Measurements from ENCODE around the gene ITGB2.
"Not testable (repeated sequence)": the region's sequence is repeated elsewhere in the genome, so short reads cannot be mapped to it uniquely, and the experiment has no call there.

Gene ITGB2

DNA sequence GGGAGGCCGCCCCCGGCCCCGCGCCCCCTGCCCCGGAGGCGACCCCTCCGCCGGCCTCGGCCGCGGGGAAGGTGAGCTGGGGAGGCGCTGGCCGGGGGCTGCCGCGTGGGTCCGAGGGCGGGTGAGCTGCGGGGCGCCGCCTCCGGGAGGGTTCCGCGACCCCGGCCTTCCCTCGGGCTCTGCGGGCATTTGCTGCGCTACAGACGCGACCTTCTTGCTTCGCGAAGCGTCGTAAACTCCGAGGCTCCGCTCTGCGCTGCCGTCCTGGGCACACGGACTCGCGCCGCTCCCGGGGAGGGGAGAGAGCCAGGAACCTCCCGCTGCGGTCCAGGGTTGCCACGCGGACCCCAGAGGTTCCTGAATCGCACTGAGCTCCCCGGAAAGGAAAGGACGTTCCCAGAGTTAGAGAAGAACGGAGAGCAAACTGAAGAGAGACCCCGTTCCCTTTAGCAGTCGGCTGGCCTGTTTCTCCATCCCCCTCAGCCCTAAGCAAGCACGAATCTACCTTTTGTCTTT lies 19.5 kb upstream of the ITGB2 start:
- no peak for DNase-seq

DNA sequence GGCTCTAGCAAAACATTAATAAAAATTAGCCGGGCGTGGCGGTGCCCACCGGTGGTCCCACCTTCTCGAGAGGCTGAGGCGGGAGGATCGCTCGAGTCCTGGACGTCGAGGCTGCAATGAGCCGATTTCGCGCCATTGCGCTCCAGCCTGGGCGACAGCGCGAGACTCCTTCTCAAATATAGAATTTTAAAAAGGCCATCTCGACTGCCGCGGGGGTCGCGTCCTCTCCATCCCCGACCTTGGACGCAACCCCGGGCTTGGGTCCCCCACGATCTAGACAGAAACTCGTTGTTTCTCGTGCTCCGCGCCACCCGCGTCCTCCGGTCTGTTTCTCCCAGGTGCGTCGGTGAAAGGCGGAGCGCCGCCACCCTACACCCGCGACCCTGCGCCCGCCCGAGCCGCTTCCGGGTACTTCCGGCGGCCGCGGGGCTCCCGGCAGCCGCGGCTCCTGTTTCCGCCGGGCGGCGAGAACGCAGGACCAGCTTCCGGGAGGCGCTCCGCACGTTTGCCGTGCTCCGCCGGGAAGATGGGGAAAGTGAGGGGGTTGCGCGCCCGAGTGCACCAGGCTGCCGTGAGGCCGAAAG lies 18.9 kb upstream of the ITGB2 start, which contains the start of gene SLX9:
Gene SLX9 (plus strand): TSS at position 498 of the 584 bp plus-strand sequence. CDS start 29 bp downstream, at position 527.
- peak; percentile 86 for DNase-seq

DNA sequence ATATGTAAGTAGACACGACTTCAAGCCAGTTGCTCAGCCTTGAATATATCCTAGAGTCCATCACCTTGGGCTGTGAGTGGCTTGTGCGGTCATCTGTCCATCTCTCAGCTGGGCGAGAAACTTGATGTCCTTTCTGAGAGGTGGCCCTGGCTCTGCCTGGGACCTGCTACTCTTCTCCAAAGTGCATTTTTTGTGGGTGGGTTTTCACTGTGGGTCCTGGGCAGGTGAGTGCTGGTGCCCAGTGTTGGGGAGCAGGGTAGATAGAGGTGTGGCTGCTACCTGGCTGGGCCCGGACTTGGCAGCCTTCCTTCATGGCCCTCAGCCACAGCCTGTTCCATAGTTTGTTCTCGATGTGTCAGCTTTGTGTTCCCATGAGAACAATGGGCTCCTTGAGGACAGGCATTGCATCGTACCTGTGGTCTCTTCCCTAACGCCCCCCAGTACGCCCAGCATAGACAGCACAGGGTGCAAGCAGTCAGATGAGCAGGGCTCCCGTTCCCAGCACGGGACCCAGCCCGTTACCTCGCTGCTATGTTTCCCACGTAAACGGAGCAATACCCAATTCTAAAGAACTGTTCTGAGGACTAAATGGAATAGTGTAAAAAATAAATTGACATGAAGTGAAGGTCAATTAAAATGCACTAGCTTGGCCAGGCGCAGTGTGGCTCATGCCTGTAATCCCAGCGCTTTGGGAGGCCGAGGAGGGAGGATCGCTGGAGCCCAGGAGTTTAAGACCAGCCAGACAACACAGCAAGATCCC lies 18.3 kb upstream of the ITGB2 start:
- no peak for DNase-seq

DNA sequence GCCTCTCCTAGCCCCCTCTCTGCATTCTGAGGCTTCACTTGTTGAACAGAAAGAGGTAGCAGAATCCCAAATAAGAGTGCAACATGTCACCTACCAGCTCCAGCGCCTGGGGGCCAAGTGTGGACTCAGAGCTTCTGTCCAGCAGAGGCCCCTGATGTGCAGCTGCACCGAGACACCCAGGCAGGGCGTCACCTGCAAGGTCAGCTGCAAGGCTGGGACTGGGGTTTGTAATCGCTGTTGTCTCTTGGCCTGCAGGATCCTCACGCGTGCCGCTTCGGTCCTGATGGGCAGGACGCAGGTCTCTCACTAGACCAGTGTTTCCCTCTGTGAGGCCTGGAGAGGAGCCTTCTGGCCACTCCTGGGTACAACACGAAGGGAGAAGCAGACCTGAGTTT lies 14.8 kb upstream of the ITGB2 start:
- no peak for DNase-seq

DNA sequence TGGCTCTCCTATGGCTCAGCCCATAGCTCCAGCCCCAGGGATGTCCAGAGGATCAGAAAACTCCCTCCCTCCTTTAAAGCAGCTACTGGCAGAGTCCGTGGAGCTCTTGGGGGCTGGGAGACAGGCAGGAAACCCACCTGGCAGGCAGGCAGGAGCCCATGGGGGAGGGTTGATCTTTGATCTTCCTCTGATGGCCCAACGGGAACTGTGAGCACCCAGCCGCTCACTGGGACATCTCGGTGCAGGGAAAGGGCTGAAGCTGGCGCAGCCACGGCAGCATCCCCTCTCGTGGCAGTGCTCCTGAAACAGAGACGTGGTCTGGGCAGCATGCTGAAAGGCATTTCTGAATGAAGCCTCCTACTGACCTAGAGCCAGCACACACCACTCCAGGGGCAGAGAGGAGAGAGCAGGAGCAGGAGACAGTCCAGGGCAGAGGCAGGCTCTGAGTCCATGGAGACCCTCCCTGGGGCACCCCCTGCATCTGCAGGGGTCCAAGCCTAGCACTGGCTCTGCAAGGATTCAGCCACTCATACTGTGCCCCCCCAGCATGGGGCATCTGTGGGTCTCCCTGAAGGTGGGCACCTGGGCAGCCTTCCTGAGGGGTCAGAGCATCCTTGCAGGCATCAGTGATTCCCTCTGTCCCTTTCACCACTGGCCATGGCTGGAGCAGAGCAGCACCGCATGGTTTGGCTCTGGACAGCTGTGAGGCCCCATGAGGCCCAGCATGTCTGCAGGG lies 14.3 kb upstream of the ITGB2 start:
- DNase-seq = no peak

DNA sequence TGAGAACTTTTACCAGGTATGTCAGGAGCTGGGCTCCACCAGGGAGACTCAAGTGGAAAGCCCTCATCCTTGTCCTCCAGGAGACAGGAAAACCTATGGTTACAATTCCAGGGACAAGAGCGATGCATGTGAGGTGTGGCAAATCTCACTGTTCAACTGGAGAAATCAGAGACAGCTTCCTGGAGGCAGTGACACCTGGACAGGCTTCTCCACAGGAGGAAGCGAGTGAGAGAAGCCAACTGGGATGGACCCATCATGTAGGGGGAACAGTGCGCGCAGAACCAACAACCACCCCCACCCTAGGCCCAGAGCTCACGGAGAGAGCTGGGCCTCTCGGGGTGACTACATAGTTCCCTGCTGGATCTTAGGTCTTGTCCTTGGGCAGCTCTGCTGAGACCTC lies 13.6 kb upstream of the ITGB2 start:
- no peak for DNase-seq

DNA sequence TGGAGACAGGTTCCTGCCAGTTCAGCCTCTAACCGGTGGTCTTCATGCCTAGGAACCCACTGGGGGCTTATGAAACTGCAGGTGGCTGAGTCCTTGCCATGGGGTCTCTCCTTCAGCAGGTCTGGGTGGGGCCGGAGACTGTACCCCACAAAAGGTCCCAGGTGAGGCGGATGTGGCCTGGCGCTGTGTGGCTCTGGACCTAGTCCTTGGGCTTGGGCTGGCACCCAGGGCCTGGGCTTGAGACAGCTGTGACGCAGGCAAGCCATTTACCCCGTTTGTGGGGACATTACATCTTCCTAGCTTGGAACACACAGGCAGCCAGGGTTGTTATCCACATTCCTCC lies 13.2 kb upstream of the ITGB2 start:
- DNase-seq = no peak

DNA sequence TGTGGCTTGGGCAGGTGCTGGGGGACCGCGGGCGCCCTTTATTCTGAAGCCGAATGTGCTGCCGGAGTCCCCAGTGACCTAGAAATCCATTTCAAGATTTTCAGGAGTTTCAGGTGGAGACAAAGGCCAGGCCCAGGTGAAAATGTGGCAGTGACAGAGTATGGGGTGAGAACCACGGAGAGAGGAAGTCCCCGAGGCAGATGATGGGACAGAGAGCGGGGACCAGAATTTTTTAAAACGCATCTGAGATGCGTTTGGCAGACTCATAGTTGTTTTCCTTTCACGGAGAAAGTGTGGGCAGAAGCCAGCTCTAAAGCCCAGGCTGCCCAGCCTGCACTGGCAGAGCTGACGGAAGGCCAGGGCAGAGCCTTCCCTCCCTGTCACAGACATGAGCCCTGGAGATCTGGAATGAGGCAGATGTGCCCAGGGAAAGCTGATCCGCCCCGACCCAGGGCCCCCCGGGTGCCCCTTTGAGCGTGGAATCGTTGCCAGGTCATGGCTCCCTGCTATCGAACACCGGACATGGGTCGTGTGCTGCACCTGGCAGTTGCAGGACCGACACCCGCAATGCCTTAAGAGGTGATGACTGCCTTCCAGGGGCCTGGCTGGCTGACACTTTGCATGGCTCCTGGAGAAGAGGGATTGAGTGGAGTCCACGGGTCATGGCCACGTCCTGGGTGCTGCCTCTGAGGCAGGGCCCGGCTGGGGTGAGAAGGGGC lies 12.7 kb upstream of the ITGB2 start:
- DNase-seq = no peak

DNA sequence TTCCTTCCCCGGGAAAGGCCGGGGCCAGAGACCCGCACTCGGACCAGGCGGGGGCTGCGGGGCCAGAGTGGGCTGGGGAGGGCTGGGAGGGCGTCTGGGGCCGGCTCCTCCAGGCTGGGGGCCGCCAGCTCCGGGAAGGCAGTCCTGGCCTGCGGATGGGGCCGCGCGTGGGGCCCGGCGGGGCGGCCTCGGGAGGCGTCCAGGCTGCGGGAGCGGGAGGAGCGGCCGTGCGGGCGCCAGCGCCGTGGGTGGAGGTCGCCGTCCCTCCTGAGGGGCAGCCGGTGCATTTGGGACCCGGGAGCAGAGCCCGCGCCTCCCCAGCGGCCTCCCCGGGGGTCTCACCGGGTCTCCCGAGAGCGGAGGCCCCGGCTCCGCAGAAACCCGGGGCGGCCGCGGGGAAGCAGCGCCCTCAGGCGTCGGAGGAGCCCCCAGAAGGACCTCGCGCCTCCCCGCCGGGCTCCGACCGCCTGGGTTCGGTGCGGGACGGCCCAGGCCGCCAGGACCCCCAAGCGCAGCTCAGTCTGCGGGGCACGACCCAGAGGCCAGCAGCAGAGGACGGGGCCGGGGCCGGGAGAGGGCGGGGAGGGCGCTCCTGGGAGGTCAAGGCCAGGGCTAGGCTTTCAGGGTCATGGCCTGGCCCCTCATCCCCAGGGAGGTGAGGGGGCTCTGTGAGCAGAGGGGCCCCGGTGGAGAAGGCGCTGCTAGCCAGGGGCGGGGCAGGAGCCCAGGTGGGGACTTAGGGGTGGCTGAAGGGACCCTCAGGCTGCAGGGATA lies 11.9 kb upstream of the ITGB2 start:
- DNase-seq = peak; percentile 20

DNA sequence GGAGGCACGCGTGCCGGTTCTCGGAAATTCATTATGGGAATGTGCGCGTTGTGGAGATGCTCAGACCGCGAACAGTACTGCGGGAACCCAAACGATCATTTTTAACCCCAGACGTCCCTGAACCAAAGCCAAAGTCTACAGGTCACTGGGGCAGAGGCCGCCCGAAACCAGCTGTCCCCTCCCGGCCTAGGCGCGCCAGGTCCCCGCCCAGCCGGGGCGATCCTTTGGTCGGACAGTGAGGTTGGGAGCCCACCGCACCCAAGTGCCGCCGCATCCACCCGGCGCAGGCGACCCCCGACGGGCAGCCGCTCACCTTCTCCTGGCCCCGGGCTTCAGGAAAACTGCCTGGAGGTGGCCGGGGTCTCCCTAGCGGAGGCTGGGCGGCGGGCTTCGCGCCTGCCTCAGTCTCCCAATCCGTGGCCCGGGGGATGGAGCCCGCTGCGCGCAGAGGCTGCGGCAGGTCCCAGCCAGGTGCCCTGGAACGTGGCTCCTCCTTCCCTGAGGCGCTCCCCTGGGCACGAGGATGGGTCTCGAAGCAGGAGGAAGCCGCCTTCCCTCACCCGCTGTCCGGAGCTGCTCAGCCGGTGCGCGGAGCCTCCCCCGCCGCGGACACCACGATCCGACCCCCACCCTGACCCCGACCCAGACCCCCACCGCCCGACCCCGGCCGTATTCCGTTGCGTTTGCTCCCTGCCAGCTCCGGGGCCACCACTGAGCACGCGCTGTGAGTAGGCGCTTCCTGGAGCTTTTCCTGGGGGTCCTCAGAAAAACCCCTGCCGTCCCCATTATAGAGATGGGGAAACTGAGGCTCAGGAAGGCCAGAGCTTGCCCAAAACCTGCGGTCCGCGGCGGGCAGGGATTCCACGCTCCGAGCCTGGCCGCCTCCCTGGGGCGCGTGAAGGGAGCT lies 11.1 kb upstream of the ITGB2 start:
- peak; percentile 19 for DNase-seq

DNA sequence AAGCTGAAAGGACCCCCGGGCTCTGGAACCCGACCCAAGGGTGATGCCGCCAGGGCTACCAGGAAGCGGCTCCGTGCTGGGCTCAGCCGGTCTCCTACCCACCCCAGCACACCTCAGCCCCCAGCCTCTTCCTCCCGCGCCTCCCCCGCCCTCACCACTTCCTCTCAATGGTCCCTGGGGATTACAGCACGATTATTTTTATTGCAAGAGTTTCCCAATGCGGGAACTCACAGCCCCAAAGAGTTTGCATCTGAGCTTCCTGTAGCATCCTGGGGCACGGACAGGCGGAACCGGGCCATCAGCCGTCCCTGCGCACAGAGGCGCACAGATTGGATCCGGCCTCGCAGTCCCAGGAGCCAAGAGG lies 10.4 kb upstream of the ITGB2 start:
- DNase-seq = no peak

DNA sequence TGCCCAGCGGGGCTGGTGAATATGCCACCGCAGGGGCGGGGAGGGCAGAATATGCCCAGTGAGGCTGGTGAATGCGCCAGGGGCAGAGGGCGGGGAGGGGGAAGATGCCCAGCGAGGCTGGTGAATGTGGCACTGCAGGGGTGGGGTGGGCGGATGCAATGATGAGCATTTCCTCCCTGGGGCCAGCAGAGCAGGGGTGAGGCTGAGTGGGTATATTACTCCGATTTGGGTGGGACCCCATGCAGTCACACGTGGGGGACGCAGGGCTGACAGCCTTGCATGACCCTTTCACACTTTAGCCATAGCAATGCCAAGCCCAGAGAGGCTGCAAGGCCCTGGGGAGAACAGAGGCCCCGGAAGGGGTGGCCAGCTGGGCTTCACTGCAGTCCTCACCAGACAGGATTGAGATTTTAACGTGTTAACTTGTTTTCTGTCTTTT lies 9.9 kb upstream of the ITGB2 start:
- no peak for DNase-seq

DNA sequence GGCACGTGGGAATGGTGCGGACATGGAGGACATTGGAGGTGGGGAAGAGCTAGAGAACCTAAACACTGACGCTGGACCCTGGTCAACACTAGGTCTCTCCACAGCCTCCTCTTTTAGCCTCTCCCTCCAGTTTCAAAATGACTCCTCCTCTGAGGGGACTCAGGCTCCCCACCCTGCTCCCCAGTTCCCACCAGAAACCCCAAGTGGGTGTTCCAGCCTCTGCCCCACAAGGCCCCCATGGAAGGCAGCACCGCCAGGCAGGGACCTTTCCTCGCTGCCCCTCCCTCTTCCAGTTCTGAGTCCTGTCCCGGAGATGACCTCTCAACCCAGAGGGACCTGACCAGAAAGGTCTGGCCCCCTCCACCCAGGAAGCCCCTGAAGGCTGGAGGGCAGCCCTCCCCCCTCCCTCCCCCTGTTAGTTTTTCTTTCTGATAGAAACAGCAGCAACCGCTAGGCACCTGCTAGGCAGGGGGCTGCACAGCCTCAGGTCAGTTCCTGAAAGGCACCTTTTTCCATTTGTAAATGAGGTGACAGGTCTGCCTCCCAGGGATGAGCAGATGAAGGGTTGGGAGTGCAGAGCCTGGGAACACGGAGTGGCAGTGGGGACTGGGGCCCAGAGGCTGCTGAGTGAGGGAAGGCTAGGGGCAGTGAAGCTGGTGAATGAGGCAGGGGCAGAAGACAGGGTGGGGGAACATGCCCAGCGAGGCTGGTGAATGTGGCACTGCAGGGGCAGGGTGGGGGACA lies 9.3 kb upstream of the ITGB2 start:
- DNase-seq = no peak

DNA sequence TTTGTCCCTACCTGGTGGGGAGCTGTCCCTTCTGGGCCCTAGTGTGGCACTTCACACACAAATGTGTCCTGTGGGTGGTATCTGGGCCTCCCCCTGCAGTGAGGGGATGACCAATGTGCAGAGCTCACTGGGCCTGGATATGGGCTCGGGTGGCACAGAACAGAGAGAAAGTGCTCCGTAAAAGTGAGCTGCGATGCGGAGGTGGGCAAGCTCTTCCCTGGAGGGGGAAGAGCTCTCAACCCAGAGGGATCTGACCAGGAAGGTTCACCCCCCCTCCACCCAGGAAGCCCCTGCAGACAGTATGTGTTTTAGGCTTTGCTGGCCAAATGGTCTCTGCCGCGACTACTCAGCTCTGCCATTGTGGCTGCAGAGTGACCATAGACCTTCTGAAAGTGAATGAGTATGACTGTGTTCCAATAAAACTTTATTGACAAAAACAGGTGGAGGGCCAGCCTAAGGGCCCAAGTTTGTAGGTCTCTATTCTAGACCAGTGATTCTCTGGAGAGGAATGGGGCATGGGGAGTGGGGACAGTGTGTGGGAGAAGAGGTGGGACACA lies 8.6 kb upstream of the ITGB2 start:
- DNase-seq = no peak

DNA sequence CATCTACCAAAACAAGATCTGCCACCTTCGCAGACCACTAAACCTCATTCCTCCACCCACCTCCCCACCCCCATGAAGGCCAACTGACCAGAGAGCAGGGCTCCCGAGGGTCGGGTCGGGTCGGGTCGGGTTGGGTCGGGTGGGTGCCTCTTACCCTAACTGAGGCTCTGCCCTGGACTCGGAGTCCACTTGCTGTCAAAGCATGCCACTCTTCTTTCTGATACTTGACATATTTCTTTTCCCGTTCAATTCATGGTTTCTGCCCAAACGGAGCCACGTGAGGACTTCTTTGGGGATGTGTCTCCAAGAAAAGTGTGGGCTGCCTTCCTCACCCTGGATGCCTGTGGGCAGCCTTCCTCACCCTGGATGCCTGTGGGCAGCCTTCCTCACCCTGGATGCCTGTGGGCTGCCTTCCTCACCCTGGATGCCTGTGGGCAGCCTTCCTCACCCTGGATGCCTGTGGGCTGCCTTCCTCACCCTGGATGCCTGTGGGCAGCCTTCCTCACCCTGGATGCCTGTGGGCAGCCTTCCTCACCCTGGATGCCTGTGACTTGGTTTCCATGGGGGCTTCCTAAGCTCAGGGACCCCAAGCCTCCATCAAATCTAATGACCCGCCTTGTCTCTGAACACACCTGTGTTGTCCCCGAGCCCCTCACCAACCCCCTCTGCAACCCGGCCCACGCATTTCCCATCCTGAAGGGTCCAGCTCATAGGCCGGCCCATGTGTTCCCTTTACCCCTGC lies 8.0 kb upstream of the ITGB2 start:
- not testable (repeated sequence) for DNase-seq

DNA sequence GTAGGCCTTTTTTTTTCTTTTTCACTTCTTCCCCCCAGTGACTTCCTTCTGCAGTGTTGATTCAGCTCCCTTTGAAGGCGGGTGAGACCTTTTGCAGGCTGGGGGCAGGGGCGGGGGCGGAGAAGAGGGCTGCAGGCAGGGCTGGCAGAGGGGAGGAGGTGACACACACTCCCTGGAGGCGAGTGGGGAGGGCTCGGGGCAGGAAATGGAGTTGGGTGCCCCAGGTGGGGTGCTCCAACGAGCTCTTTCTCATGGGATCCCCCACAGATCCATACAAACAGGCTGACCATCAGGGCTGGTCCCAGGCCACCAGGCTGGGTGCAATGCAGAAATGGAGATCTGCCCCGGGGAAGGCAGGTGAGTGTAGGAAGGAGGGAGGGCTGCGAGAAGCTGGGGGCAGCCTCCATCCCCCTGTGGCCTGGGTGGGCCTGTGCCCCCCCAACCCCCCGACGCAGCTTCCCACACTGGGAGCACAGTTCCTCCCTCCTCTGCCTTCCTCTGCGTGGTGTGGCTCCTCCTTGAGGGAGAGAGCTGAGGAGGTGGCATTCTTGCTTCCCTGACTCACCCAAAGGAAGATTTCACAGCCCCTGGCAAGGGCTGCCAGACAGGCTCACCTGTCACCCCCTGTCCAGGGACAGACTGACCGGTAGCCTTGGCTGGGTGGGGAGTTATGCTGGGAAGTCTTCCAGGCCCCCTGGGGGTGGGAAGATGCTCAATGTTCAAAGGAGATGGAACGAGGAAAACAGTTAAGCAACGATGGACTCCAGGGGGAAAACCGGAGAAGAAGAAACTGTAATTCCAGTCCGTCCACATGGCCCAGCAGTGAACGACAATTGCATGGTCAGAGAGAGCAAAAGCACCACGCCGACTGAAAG lies 7.1 kb upstream of the ITGB2 start:
- DNase-seq = no peak

DNA sequence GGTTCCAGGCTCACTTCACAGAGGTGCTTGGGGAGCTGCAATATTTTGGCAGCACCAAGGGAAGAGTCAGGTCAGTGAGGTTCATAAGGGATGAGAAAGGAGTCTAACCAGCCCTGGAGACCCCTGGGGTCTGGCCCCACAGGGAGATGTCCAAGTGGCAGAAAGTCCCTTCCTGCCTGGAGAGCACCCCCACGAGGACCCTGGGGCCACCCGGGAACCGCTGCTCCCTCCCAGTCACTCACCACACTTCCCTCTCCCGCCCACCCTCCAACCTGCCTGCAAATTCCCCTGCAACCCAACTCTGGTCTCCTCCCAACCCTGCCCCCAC lies 6.5 kb upstream of the ITGB2 start:
- DNase-seq = no peak

DNA sequence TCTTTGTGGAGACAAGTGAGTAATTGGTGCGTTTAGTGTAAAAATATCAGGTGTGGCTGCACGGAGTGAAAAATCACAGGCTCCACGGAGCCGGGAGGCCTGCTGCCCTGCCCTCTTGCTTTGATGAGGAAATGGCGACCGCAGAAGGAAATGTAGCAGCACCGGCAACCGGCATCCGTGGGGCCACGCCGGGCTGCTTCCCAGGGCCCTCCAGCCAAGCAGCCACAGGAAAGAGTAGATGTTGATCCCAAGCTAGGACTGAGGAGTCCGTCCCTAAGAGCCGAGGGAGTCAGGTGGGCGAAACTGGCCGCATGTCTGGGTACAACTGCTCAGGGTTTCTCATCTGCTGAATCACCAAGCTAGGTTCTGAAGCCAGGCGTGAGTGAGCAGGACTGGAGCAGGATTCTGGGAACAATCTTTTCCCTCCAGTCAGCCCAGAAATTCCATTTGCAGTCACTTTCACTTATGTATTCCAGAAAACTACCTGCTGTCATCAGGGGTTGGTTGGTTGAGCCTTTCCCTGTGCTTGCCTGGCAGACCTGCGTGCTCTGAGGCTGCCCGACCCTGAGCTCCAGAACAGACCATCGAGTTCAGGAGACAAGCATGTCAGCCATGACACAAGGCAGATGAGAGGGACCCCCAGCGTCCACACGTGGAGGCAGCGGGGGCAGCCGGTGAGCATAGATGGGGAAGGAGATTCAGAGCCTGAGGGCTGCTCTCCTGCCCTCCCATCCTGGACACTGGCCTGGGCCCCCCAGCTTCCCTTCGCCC lies 5.8 kb upstream of the ITGB2 start:
- no peak for DNase-seq
